ENCODE data around the gene MEX3B.
"Not testable (repeated sequence)": the region's sequence is repeated elsewhere in the genome, so short reads cannot be mapped to it uniquely, and the experiment has no call there.

MEX3B gene

DNA sequence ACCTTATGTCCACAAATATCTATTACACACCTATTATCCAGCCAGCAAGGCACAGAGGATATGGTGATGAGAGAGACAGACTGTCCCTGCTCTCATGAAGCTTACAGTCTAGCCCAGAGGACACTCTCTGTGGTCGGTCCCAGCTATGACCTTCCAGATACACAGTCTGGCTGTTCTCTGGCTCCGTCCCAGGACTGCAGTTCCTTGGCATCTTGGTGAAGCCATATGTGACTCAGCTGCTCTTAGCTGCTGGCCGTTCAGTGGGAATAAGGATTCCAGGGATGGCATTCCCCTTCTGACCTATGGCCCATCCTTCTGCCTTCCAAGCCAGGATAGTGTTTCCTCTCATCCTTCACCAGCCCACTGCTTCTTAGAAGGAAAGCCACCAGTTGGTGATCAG is 30.8 kb downstream of the MEX3B start:
- no peak for FAIRE-seq

DNA sequence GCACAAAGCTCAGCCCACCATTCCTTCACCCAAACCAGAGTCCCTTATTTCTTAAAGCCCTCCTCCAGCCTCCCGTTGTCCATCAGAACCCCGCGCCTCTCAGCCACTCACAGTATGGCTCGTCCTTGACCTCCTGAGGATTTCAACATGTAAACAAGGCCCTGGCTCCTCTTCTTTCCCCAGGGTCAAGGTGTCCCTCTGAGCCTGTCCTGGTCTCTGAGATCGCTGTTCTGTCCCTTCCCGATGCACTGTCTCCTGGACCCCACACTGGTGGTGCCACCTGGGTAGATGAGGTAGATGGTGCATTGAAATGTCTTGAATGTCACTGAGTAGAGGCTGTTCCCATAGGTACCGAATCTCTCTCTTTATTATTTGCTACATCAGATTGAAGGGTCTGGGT is 32.9 kb downstream of the MEX3B start:
- DNase-seq (ENCODE audit: insufficient read length, low spot score) (no peak), FAIRE-seq (no peak)
- no peak for TF ChIP-seq POLR2A (IDR thresholded peaks at IDR 0.05; ENCODE audit: low read depth, low read length)

More for the DNA sequence above, 30.8 kb downstream of the MEX3B start:
- TF ChIP-seq POLR2A (IDR thresholded peaks at IDR 0.05; ENCODE audit: low read depth, low read length): no peak
- no peak for DNase-seq (ENCODE audit: insufficient read length, low spot score)

DNA sequence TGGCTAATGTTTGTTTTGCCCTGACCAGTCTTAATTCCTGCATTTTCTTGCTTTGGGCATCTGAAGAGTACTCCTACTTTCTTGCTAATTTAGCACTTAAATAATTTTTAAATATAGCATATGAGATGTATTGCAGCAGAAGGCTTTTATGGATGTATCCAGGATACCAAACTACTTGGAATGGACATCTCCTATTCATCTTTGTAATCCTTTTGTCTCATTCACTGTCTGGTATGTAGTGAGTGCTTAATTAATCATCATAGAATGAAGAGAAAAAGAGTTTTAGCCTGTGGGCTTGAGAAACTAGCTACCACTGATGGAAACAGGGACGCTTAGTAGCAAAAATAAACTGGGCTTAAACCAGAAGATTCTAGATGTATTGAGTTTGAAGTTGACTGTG is 40.6 kb downstream of the MEX3B start:
- TF ChIP-seq POLR2A (IDR thresholded peaks at IDR 0.05; ENCODE audit: low read depth, low read length): no peak
- DNase-seq (ENCODE audit: insufficient read length, low spot score) (no peak), FAIRE-seq (no peak)

DNA sequence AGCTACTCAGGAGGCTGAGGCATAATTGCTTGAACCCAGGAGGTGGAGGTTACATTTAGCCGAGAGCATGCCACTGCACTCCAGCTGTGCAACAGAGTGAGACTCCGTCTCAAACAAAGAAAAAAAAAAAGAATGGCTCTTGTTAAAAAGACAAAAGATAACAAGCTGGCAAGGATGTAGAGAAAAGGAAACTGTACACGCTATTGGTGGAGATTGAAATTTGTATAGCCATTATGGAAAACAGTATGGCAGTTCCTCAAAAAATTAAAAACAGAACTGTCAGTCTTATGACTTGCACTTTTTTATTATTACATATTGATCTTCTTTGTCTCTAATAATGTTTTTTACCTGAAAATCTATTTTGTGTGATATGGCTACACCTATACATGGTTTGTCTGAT is 41.9 kb downstream of the MEX3B start:
- DNase-seq (ENCODE audit: insufficient read length, low spot score) (no peak), FAIRE-seq (no peak)
- no peak for TF ChIP-seq POLR2A (IDR thresholded peaks at IDR 0.05; ENCODE audit: low read depth, low read length)

DNA sequence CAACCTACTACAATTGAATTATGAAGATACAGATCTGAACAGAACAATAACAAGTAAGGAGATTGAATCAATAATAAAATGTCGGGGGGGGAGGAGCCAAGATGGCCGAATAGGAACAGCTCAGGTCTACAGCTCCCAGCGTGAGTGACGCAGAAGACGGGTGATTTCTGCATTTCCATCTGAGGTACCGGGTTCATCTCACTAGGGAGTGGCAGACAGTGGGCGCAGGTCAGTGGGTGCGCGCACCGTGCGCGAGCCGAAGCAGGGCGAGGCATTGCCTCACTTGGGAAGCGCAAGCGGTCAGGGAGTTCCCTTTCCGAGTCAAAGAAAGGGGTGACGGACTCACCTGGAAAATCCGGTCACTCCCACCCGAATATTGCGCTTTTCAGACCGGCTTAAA is 50.7 kb downstream of the MEX3B start:
- DNase-seq (ENCODE audit: insufficient read length, low spot score): not testable (repeated sequence)

DNA sequence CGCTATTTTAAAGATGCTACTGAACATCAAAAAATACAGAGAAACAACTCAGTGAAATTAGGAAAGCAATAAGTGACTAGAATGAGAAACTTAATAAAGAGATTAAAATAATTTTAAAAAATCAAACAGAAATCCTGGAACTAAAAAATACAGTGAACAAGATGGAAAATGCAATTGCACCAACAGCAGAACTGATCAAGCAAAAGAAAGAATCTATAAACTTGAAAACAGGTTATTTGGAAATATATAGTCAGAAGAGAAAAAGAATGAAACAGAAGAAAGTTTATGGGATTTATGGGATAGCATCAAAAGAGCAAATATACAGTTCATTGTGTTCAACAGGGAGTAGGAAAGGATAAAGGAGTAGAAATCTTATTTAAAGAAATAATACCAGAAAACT is 53.3 kb downstream of the MEX3B start:
- no peak for FAIRE-seq
- DNase-seq (ENCODE audit: insufficient read length, low spot score): no peak
- no peak for TF ChIP-seq POLR2A (IDR thresholded peaks at IDR 0.05; ENCODE audit: low read depth, low read length)

More for the DNA sequence above, 50.7 kb downstream of the MEX3B start:
- FAIRE-seq: not testable (repeated sequence)

Measured in H54 (cell line).